Mucosa of descending colon (tissue), 3 donors: Measurements from ENCODE around the gene ANGPT4. TPM values are rescaled to one million over a fixed set of nuclear protein-coding genes. Genes with fewer than 3 reads are reported as not detected.

Source experiments
- ATAC-seq: fragments of 200-7000 bp; cut with Tn5 transposase; one replicate; pipeline ENCODE4 v1.9.1; 2020; ENCODE audit warnings: mild to moderate bottlenecking, moderate library complexity
- DNase-seq, 3 donors: peaks; one replicate each; pipeline ENCODE4 v3.0.0-alpha.2; 2020
- H3K36me3 ChIP-seq: fragments of 200-600 bp; one replicate; pipeline ENCODE4 v1.8.0; 2021; ENCODE audit warnings: low read depth, mild to moderate bottlenecking
- H3K4me1 ChIP-seq: fragments of 200-600 bp; one replicate; pipeline ENCODE4 v1.8.0; 2021; ENCODE audit warnings: low read depth, mild to moderate bottlenecking
- H3K4me3 ChIP-seq: fragments of 200-600 bp; one replicate; pipeline ENCODE4 v1.8.0; 2021; ENCODE audit warnings: mild to moderate bottlenecking
- H3K9me3 ChIP-seq: fragments of 200-600 bp; one replicate; pipeline ENCODE4 v1.8.0; 2021; ENCODE audit warnings: mild to moderate bottlenecking
- CTCF ChIP-seq: fragments of 200-600 bp; IDR thresholded peaks from one replicate; pipeline ENCODE4 v1.8.0; 2022; ENCODE audit warnings: antibody characterized with exemption, mild to moderate bottlenecking
- intact Hi-C, 2 donors: fragments of 100-400 bp; cut with DNase I in 1 of 2; cut with micrococcal nuclease in 1 of 2; formaldehyde crosslinking; loops; one replicate each; pipeline versions ENCODE4 v1.11.0 to v1.11.1; 2022; cut with DNase I, micrococcal nuclease
- total RNA-seq, 3 donors: library from RNA; stranded (reverse); fragmentation: NEBNext Ultra II Directional in 2 of 3; extraction: Animal tissue kit (Norgen Biotek cat#: 25700) in 2 of 3; gene quantifications; one replicate each; pipeline versions ENCODE4 v1.2.1 to v1.2.4, GENCODE V29; 2021 to 2023
- donor health status: DM: no; HTN: no; CAD: no; lungs with moderate emphysema.
- donor health status: DM: no; HTN: no; CAD: no.
- donor health status: DM: no; HTN: yes; CAD: no.

The ANGPT4 gene
- total RNA-seq, 3 donors from 2014 or later: 0.05 TPM; not detected in 2

GRCh38 chr20:843912-844311 is 72.2 kb downstream of the ANGPT4 start:
- TF ChIP-seq CTCF: no peak
- Histone ChIP-seq H3K36me3 (no peaks in the 10 kb centered on the region), H3K4me3 (no peak overlapping the region), H3K9me3 (no peaks in the 10 kb centered on the region), H3K4me1 (peaks cover 30% of the 10 kb centered on the region)
- DNase-seq: peak; percentile 39 to 71 (median 62)
- peak; percentile 55 for ATAC-seq
- intact Hi-C loops: no loop called here

- no peak for DNase-seq
- intact Hi-C loops: no loop called here
Measured at GRCh38 chr20:842547-842940, 73.6 kb downstream of the ANGPT4 start.

GRCh38 chr20:841568-842546 is 74.3 kb downstream of the ANGPT4 start:
- no peak for TF ChIP-seq CTCF
- DNase-seq: peak; percentile 75 to 86 (median 83)
- intact Hi-C loops: no loop called here
- Histone ChIP-seq H3K4me1 (peaks cover 30% of the 10 kb centered on the region), H3K9me3 (no peaks in the 10 kb centered on the region), H3K36me3 (no peaks in the 10 kb centered on the region), H3K4me3 (no peak overlapping the region)
- ATAC-seq: peak; percentile 54

More at GRCh38 chr20:842547-842940, 73.6 kb downstream of the ANGPT4 start:
- H3K36me3 ChIP-seq: no peaks in the 10 kb centered on the region
- no peak overlapping the region for H3K4me3 ChIP-seq
- no peak for ATAC-seq
- TF ChIP-seq CTCF: no peak
- H3K4me1 ChIP-seq: peaks cover 30% of the 10 kb centered on the region
- H3K9me3 ChIP-seq: no peaks in the 10 kb centered on the region

GRCh38 chr20:840858-841567 is 75.1 kb downstream of the ANGPT4 start:
- DNase-seq: peak; percentile 69 to 82 (median 80)
- TF ChIP-seq CTCF: no peak

GRCh38 chr20:840503-840857 is 75.7 kb downstream of the ANGPT4 start:
- intact Hi-C loops: no loop called here
- Histone ChIP-seq H3K4me1 (peaks cover 30% of the 10 kb centered on the region), H3K9me3 (no peaks in the 10 kb centered on the region), H3K36me3 (no peaks in the 10 kb centered on the region), H3K4me3 (no peak overlapping the region)
- DNase-seq (no peak), ATAC-seq (no peak)
- no peak for TF ChIP-seq CTCF

More at GRCh38 chr20:840858-841567, 75.1 kb downstream of the ANGPT4 start:
- ATAC-seq: peak; percentile 55
- peaks cover 30% of the 10 kb centered on the region for H3K4me1 ChIP-seq
- H3K36me3 ChIP-seq: no peaks in the 10 kb centered on the region
- intact Hi-C loops: no loop called here
- no peaks in the 10 kb centered on the region for H3K9me3 ChIP-seq
- no peak overlapping the region for H3K4me3 ChIP-seq
